Endothelial cell of umbilical vein (primary cell): ENCODE results near the gene OR1Q1. TPM values are rescaled to one million over a fixed set of nuclear protein-coding genes. Genes with fewer than 3 reads are reported as not detected.

Experiments
- BruUV-seq: library from RNA; stranded (reverse); fragments of 400-500 nt; replicated peaks from 2 replicates; lab custom pipeline; 2021; lab: Mats Ljungman, UMichigan
- CTCF ChIA-PET: fragments of 300-600, 350-600 bp; sonication (Branson Sonifier 250); formaldehyde crosslinking; loops from one replicate; lab custom pipeline; 2021; ENCODE audit warnings: antibody characterized with exemption, inconsistent platforms; lab: Charles Lee
- POLR2A ChIA-PET: fragments of 300-600, 350-600 bp; sonication (Branson Sonifier 250); formaldehyde crosslinking; loops from one replicate; lab custom pipeline; 2021; ENCODE audit warnings: antibody characterized with exemption, inconsistent platforms; lab: Charles Lee
- DNase-seq: peaks from one replicate; pipeline ENCODE4 v3.0.0-alpha.2; 2011; ENCODE audit warnings: low read depth, low spot score
- FAIRE-seq: peaks from 2 replicates; lab custom pipeline; 2011; peaks lifted over from hg19 to GRCh38; lab: Jason Lieb, UNC
- H2AFZ ChIP-seq: 2 replicates; pipeline ENCODE4 v1.6.0; 2012; ENCODE audit warnings: low read depth, low read length, control low read depth, inconsistent platforms
- H3K27ac ChIP-seq: 2 replicates; pipeline ENCODE4 v1.5.1; 2011; ENCODE audit warnings: low read depth, mild to moderate bottlenecking, control low read depth, low read length, moderate library complexity; ENCODE audit not compliant: insufficient read depth
- H3K27me3 ChIP-seq, 2 experiments: 2 replicates each; pipeline versions ENCODE4 v1.6.0 to v1.6.1; 2011; ENCODE audit warnings: low read length in 2 of 2, mixed read lengths in 1 of 2; ENCODE audit not compliant: control insufficient read depth in 2 of 2, insufficient read depth in 2 of 2
- H3K36me3 ChIP-seq, 2 experiments: 2 replicates in 1 of 2; 3 replicates in 1 of 2; pipeline ENCODE4 v1.5.1; 2011; ENCODE audit warnings: low read length in 2 of 2, mild to moderate bottlenecking in 1 of 2, moderate library complexity in 1 of 2; ENCODE audit not compliant: control insufficient read depth in 2 of 2, insufficient read depth in 2 of 2; ENCODE audit errors: extremely low read depth in 1 of 2
- H3K4me1 ChIP-seq: 3 replicates; pipeline ENCODE4 v1.5.1; 2011; ENCODE audit warnings: mild to moderate bottlenecking, low read length; ENCODE audit not compliant: control insufficient read depth, insufficient read depth; ENCODE audit errors: extremely low read depth
- H3K4me2 ChIP-seq: 2 replicates; pipeline ENCODE4 v1.6.1; 2011; ENCODE audit warnings: low read length, control low read depth, mixed read lengths; ENCODE audit not compliant: insufficient read depth
- H3K4me3 ChIP-seq, 3 experiments: fragments of 200-600 bp in 1 of 3; sonication (generic), shearing (Covaris generic) in 1 of 3; replicated peaks in 1 of 3; 2 replicates each; pipeline ENCODE4 v1.5.1; 2011 to 2016; ENCODE audit warnings: control low read depth in 3 of 3, low read length in 3 of 3, mild to moderate bottlenecking in 2 of 3, inconsistent platforms in 1 of 3, low read depth in 1 of 3, moderate library complexity in 1 of 3; ENCODE audit not compliant: insufficient read depth in 1 of 3
- H3K79me2 ChIP-seq: 2 replicates; pipeline ENCODE4 v1.6.0; 2012; ENCODE audit warnings: low read length, inconsistent platforms; ENCODE audit not compliant: control insufficient read depth, insufficient read depth
- H3K9ac ChIP-seq: replicated peaks from 2 replicates; pipeline ENCODE3; 2011; ENCODE audit warnings: low read length, control low read depth; ENCODE audit not compliant: insufficient read depth; ENCODE audit errors: extremely low read depth
- H3K9me1 ChIP-seq: replicated peaks from 3 replicates; pipeline ENCODE4 v1.6.0; 2011; ENCODE audit warnings: mild to moderate bottlenecking, low read length; ENCODE audit not compliant: control insufficient read depth, insufficient read depth; ENCODE audit errors: extremely low read depth
- H3K9me3 ChIP-seq: replicated peaks from 2 replicates; pipeline ENCODE4 v1.5.1; 2012; ENCODE audit warnings: low read length, inconsistent platforms; ENCODE audit not compliant: control insufficient read depth, insufficient read depth
- H4K20me1 ChIP-seq: replicated peaks from 2 replicates; pipeline ENCODE3; 2011; ENCODE audit warnings: mild to moderate bottlenecking, low read length; ENCODE audit not compliant: control insufficient read depth, insufficient read depth; ENCODE audit errors: extremely low read depth
- EZH2 ChIP-seq: IDR thresholded peaks from 2 replicates; pipeline ENCODE4 v1.6.1; 2012; ENCODE audit warnings: borderline replicate concordance, low read depth, mild to moderate bottlenecking, moderate library complexity, low read length, inconsistent platforms; ENCODE audit not compliant: severe bottlenecking
- FOS ChIP-seq: IDR thresholded peaks from 2 replicates; pipeline ENCODE4 v1.6.1; 2011; ENCODE audit warnings: mild to moderate bottlenecking, low read length, moderate library complexity, borderline replicate concordance; ENCODE audit not compliant: insufficient read depth
- GATA2 ChIP-seq: IDR thresholded peaks from 2 replicates; pipeline ENCODE4 v1.7.0; 2011; ENCODE audit warnings: low read depth, mild to moderate bottlenecking, moderate library complexity, mixed read lengths, low read length; ENCODE audit not compliant: insufficient read length, insufficient read depth
- JUN ChIP-seq: IDR thresholded peaks from 2 replicates; pipeline ENCODE4 v1.6.1; 2011; ENCODE audit warnings: borderline replicate concordance, low read depth; ENCODE audit not compliant: insufficient read length, insufficient read depth
- MYC ChIP-seq: IDR thresholded peaks from one replicate; pipeline ENCODE4 v1.6.1; 2011; ENCODE audit warnings: mild to moderate bottlenecking, low read depth, low read length
- POLR2A ChIP-seq: IDR thresholded peaks from 2 replicates; pipeline ENCODE4 v1.6.1; 2012; ENCODE audit warnings: low read depth, mild to moderate bottlenecking, control low read depth, low read length
- POLR2AphosphoS5 ChIP-seq: IDR thresholded peaks from 2 replicates; pipeline ENCODE4 v1.6.1; 2012; ENCODE audit warnings: low read depth, mild to moderate bottlenecking, control low read depth, low read length, moderate library complexity; ENCODE audit not compliant: insufficient read depth
- dilution Hi-C: fragments of 300-500 bp; cut with MboI; formaldehyde crosslinking; loops from one replicate; pipeline ENCODE4 v1.15.0; 2019; ENCODE audit warnings: low sequenced_read_pairs; ENCODE audit not compliant: extremely low pct_ligation_motif_present
- intact Hi-C: fragments of 100-400 bp; cut with micrococcal nuclease; formaldehyde crosslinking; loops from one replicate; pipeline ENCODE4 v1.10.0; 2022
- polyA plus RNA-seq, 4 experiments: library from polyadenylated mRNA; depleted of rRNA in 3 of 4; stranded (reverse) in 3 of 4; unstranded in 1 of 4; fragments of >200 nt; gene quantifications; 2 replicates each; pipeline versions ENCODE4 v1.2.1 to v1.2.3, GENCODE V29; 2011 to 2012; ENCODE audit warnings: missing spikeins in 1 of 4
- total RNA-seq: library from RNA; stranded (reverse); gene quantifications from 2 replicates; pipeline ENCODE4 v1.2.3, GENCODE V29; 2021
- TF ChIP-seq, protein P1 (sequence below): IDR thresholded peaks from 2 replicates; pipeline ENCODE4 v1.6.1; 2011; ENCODE audit not compliant: insufficient read depth, insufficient read length
- TF ChIP-seq, protein P2 (sequence below), 2 donors: IDR thresholded peaks; 1 replicate in 1 of 2; 2 replicates in 1 of 2; pipeline ENCODE4 v1.5.1; 2011; ENCODE audit warnings: low read length in 2 of 2, mild to moderate bottlenecking in 2 of 2, moderate library complexity in 2 of 2, control low read depth in 1 of 2, inconsistent platforms in 1 of 2, low read depth in 1 of 2; ENCODE audit not compliant: insufficient read depth in 1 of 2; ENCODE audit errors: extremely low read depth in 1 of 2

The OR1Q1 gene
- total and polyA plus RNA-seq, 2 donors (not counting 3 experiments of a cell fraction or from before 2014, with no cell fraction given) = not detected

DNA sequence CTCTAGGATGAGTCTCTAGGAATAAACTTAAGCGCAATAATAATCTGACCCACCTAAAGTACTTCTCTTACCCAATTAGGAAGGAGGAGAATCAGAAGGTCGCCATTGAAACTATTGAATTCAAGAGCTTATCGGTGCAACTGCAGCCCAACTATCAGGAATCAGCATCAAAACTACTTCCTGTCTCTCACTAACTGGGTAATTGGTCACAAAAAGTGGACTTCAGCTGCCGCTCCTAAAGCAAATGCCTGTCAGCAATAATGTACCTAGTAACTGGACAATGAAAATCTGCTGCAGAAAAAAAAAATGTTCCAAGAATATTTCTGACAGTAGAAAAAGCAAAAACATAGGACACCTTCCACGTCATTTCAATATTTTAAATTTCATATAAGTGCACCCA lies 34.7 kb upstream of the OR1Q1 start:
- no peak overlapping the region for H3K4me3 ChIP-seq
- no TSS peak for BruUV-seq
- peaks cover 8% of the 10 kb centered on the region for H3K4me1 ChIP-seq
- dilution Hi-C loops = no loop called here
- no peak for FAIRE-seq
- no peak overlapping the region for H2AFZ ChIP-seq
- peak overlapping the region; percentile 45 for H3K4me2 ChIP-seq
- H3K9me3 ChIP-seq = no peaks in the 10 kb centered on the region
- ChIA-PET POLR2A (no interaction called here), CTCF (interaction anchor here (1.3 to 1.4 kb wide), 2 partner anchors 81 to 488 kb away, joined by 3 to 4 read pairs; no protein-coding TSS in a partner anchor)
- H3K27me3 ChIP-seq = no peaks in the 10 kb centered on the region
- no peak overlapping the region for H3K27ac ChIP-seq
- H3K9me1 ChIP-seq = no peaks in the 10 kb centered on the region
- no peaks in the 10 kb centered on the region for H3K79me2 ChIP-seq
- H3K9ac ChIP-seq = no peak overlapping the region
- H3K36me3 ChIP-seq = no peaks in the 10 kb centered on the region
- DNase-seq = no peak
- TF ChIP-seq FOS = no peak
- TF ChIP-seq JUN = no peak
- no peak for TF ChIP-seq POLR2AphosphoS5
- no peak for TF ChIP-seq POLR2A
- TF ChIP-seq, protein P1, sequence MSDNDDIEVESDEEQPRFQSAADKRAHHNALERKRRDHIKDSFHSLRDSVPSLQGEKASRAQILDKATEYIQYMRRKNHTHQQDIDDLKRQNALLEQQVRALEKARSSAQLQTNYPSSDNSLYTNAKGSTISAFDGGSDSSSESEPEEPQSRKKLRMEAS = no peak
- no peak for TF ChIP-seq EZH2
- TF ChIP-seq, protein P2, sequence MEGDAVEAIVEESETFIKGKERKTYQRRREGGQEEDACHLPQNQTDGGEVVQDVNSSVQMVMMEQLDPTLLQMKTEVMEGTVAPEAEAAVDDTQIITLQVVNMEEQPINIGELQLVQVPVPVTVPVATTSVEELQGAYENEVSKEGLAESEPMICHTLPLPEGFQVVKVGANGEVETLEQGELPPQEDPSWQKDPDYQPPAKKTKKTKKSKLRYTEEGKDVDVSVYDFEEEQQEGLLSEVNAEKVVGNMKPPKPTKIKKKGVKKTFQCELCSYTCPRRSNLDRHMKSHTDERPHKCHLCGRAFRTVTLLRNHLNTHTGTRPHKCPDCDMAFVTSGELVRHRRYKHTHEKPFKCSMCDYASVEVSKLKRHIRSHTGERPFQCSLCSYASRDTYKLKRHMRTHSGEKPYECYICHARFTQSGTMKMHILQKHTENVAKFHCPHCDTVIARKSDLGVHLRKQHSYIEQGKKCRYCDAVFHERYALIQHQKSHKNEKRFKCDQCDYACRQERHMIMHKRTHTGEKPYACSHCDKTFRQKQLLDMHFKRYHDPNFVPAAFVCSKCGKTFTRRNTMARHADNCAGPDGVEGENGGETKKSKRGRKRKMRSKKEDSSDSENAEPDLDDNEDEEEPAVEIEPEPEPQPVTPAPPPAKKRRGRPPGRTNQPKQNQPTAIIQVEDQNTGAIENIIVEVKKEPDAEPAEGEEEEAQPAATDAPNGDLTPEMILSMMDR (IDR thresholded peaks at IDR 0.05; ENCODE audit: extremely low read depth in 1 of 2, insufficient read depth in 1 of 2, low read depth in 1 of 2, low read length in 2 of 2) = no peak
- no peak for TF ChIP-seq MYC
- no peak for TF ChIP-seq GATA2
- H4K20me1 ChIP-seq = no peaks in the 10 kb centered on the region
- intact Hi-C loops = no loop called here
